Mesenteric fat pad (tissue), 1 donor: ENCODE results near the gene C1QTNF2. TPM values are rescaled to one million over a fixed set of nuclear protein-coding genes. Genes with fewer than 3 reads are reported as not detected.
"Not testable (repeated sequence)": the region's sequence is repeated elsewhere in the genome, so short reads cannot be mapped to it uniquely, and the experiment has no call there.

Experiments used
- DNase-seq: peaks from one replicate; pipeline ENCODE4 v3.0.0-alpha.2; 2020; ENCODE audit warnings: low spot score
- total RNA-seq: library from RNA; stranded (reverse); fragmentation: NEBNext Ultra II Directional; extraction: Animal tissue kit (Norgen Biotek cat#: 25700); gene quantifications from one replicate; pipeline ENCODE4 v1.2.1, GENCODE V29; 2021
- donor health status: DM: yes; HTN: yes; CAD: no.

Gene C1QTNF2
- total RNA-seq, 1 donor from 2014 or later = 0.64 TPM

DNA sequence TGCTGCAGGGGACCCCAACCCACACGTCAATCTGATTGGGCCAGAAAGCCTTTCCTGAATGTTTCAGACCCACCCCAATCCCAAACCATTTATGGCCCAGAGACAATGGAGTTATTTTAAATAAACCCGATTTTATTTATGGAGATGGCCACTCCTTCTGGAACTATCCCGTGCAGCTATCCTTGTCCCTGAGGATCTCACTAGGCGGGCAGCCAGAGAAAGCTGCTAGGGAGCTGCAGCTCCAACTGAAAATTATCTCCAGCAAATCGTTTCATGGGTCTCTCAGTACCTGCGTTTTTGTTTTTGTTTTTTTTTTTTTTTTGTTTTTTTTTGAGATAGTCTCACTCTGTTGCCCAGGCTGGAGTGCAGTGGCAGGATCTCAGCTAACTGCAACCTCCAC, 23.0 kb downstream of the C1QTNF2 start:
- no peak for DNase-seq

DNA sequence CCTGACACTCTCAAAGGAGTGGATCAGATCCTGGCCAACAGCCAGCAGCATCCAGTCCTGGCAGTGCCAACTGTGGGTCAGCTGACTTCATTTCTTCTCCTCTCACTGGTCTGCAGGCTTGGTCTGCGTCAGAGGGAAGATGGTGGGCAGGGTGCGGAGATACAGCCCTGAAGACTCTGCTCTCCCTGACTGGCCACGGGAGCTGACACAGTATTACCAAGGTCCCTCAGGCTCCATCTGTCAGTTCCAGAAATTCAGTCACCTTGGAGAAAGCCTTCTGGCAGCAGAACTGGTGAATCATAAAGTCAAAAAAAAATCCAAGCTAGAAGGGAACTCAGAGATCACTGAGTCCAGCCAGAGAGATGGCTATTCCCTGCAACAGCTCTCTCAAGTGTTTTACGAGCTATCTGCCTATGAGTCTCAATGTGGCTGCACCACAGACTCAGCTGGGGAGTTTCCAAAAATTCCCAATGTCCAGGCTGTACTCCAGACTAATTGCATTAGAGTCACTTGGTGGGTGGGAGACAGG, 27.9 kb downstream of the C1QTNF2 start:
- no peak for DNase-seq

DNA sequence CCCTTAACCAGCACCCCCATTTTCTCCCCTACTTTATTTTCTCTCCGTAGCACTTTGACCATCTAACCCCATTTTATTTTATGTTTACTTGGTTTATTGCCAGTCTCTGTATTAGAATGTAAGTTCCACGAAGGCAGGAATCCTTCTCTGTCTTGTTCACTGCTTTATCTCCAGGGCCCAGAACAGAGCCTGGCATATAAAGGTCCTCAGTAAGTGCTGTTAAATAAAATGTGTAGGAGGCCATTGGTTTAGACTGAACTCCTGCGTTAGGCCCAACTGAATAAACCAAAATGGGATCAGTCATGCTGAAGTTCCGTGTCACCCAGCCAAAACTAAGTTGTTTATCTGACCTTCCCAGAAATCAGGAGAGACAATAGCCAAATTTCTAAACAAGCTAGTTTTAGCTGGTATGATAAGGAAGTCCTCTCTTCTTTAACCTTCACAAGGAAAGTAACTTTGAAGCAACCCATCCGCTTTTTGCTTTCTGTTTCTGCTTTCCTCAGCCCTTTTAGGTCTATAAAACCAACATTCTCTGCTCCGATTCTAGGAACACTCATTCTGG, 29.0 kb downstream of the C1QTNF2 start:
- DNase-seq = no peak

DNA sequence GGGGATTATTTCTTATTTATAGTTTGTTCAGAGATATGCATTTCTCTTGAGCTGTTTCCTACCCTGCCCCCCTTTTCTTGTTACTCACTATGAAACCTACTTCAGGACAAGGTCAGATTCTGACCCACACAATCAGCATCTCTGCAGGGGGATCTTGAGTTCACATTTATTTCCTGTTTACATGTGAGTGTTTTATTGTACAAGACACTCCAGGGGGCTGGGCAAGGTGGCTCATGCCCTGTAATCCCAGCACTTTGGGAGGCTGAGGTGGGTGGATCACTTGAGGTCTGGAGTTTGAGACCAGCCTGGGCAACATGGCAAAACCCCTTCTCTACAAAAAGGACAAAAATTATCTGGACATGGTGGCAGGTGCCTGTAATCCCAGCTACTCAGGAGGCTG, 29.9 kb downstream of the C1QTNF2 start:
- not testable (repeated sequence) for DNase-seq

DNA sequence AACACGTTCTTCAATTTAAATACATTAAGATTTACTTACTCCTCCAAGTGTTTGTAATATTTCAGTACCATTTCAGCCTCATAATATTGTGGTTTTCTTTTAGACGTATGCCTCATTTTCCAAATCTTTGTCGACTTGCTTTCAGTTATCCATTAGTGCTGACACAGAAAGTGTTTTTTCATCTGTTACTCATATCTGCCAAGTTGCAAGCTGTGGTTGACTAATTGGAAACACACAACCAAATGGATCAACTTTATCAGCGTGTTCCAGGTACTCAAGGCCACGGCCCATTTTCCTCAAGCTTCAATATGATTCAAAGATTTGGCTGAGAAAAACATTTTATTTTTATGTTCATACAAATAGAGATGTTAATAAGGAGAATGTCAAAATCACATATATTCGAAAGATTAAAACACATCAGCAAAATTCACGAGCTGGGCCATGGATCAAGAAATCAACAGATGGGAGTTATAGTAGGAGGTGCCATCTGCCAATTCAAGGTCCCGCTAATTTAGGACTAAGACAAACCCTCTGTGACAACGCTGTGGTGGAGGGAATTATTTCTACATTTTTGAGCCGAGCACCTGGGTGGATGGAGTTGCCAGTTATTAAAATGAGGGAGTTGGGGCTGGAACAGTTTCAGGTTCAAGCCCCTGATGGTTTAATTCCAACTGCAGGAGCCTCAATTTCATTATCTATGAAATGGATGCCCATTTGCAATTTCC, 30.9 kb downstream of the C1QTNF2 start:
- DNase-seq = no peak

DNA sequence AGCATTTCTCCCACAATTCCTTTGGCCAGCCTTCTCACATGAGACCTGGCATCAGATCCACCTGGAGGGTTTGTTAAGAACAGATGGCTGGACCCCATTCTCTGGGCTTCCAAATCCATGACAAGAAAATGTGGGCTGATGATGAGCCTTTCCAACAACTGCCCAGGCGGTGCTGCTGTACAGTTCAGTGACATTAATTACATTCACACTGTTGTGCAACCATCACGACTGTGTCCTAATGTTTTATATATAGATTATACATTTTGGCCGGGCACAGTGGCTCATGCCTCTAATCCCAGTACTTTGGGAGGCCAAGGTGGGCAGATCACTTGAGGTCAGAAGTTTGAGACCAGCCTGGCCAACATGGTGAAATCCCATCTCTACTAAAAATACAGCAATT, 35.7 kb downstream of the C1QTNF2 start:
- not testable (repeated sequence) for DNase-seq

DNA sequence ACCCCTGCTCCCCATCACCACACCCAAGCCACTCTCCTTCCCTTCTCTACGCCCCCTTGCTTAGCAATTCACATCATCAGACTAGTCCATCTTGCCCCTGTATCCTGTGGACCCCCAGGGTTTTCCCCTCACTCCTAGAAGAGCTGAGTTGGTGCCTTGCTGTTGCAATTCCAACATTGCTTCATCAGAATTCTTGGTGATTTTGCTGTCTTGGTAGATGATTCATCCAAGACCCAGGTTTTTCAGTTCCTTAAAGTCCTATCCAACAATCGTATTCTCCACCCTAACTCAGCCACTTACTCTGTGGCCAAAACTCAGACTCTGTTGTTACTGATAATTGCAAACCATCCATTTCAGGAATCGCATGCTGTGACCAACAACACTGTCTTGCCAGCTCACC, 36.7 kb downstream of the C1QTNF2 start:
- DNase-seq = no peak

DNA sequence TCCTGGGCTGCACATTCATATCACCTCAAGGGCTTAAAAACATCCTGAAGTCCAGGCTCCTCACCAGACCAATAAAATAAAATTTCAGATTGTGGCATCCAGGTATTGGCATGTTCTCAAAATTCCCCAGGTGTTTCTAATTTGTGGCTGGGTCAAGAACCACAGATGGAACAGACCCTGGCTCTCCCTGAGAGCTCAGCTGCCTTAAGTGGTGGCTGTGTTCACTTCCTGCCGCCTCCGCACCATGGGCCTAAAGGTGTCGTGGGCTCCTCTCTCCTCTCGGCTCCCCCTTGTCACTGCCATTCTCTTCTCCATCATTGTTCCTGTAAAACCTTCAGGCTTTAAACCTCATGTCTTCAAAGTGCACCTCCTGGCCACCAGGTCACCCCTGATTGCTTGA, 40.2 kb downstream of the C1QTNF2 start:
- DNase-seq = no peak

DNA sequence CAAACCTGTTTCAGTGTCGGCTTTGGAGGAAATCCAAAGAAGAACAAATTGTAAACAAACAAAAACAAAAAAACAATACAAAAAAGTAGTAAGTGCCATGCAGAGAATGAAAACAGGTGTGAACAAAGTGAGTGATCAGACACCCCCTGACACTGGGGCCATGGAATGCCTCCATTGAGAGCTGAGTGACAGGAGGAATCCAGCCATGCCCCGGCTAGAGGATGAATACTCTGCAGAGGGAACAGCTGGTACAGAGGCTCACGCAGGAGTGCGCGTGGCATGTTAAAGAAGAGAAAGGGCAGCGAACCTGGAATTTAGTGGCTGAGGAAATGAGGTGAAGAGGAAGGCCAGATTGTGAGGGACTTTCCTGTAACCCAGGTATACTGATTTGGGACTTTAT, 42.6 kb downstream of the C1QTNF2 start:
- no peak for DNase-seq

DNA sequence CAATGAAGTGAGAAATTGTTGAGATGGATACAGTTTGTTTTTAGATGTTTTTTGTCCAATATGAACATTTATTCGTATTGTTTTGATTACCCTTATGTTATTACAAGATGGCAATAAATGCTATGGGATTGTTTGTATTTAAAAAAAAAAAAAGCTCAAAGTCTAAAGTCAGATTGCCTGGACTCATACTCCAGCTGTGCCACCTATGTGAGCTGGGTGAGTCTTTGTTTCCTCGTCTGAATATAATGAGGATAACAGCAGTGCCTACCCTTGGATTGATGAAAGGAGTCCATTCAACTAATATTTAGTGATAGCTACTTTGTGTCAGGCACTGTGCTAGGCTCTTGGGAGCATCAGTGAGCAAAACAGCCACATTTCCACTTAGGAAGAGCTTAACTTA, 43.4 kb downstream of the C1QTNF2 start:
- DNase-seq = no peak

DNA sequence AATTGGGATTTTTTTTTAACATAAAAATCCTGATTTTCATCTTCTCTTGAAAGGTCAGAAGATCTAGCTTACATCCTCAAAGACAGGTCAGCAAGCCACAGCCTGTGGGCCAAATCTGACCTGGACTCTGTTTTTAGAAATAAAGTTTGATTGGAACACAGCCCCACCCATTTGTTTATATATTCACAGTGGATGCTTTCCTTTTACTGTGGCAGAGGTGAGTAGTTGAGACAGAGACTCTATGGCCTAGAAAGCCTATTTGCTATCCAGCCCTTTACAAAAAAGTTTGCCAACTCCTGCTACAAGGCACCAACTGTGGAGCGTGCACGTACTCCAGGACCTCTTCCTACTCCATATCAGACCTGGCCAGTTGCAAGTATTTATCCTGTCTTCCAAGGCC, 44.7 kb downstream of the C1QTNF2 start:
- no peak for DNase-seq

DNA sequence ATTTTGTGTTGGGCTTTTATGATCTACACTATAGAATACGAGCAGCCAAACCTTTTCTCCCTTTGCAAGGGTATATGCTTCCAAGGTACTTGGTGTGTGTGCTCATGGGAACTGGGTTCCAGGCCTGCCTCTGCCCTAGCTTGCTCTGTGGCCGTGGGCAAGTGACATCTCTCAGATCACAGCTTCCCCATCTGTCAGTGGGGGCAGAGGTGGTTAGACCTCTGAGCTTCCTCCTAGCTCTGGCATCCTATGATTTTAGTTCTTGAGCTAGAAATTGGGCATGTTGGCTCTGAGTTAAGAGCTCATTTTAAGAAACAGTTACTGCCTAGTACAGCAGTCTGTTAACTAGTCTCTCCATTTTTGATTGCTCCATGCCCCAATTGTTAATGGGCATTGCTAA, 45.5 kb downstream of the C1QTNF2 start:
- no peak for DNase-seq

DNA sequence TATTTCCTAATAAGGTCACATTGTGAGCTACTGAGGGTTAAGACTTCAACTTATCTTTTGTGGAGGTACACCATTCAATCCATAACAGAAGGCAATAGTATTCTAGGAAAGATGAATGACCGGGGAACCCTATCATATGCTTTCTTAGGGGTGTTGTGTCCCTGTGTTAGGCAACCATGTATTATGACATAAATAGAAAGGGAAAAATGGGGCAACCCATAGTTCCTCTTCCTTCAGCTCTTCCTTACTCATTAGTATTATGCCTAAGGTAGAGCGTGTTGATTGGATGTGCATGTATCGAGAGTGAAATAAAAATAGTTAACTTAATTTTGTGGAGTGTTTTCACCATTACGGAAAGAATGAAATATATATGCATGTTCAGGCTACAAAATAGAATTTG, 52.0 kb downstream of the C1QTNF2 start:
- no peak for DNase-seq

DNA sequence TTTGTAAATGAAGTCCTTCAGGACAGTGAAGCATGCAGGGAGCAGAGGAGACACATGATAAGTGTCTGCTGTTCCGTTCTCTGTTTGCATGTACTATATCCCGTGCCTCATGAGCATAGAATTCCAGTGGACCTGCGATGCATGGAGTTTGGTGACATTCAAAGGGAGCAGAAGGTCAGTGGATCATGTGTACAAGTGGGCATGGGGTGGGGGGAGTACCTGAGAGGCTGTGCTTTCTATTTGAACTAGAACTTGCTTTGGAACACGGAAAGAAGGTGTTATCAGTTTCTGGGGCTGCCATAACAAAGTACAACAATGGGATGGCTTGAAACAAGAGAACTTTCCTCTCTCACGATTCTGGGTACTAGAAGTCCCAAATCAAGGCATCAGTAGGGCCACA, 53.0 kb downstream of the C1QTNF2 start:
- DNase-seq = no peak

DNA sequence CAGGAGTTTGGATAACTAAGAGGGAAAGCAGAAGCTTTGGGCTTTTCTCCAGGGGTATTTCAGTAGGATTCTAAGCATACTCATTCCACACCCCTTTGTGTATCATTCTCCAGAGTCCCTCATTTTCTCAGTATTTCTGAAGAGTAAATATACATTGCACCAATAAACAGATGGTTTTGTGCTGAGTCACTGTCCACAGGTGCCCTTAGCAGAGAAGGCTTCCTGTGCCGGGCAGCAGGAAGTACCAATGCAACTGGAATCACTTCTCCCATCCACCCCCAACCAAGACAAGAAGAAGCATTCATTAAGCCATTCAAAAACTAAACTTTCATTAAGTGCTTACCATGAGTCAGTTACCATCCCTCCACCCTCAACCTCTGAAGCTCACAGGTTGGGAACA, 54.5 kb downstream of the C1QTNF2 start:
- no peak for DNase-seq

DNA sequence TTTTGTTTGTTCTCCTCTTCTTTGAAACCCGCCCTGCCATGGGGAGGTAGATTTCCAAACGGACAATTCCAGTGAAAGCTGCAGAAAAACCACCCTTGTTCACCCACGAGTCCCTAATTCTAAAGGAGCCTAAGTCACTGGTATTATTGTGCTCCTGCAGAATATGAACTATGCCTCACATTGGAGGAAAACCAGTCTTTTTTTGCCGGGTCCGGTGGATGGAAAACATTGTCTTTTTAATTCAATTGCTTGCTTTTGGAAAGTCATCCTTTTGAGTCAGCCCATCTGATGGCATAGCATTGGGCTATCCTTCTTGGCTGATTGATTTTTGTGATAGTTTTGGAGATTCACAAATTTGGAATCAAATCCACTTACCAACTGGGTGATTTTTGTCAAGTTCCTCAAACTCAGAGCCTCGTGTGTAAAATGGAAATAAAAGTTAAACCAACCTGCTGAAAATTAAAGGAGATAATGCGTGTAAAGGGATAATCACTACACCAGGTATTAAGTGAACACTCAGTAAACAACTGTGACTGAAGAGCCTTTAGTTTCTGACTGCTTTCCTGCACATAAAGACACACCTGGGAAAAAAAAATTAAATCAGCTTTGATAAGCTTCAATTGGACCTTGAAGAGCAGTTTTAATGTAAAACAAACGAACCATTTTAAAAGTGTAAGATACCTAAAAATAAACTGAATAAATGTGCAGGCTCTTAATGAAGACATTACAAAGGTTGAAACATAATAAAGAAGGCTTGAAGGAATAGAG, 57.3 kb downstream of the C1QTNF2 start:
- DNase-seq = no peak

DNA sequence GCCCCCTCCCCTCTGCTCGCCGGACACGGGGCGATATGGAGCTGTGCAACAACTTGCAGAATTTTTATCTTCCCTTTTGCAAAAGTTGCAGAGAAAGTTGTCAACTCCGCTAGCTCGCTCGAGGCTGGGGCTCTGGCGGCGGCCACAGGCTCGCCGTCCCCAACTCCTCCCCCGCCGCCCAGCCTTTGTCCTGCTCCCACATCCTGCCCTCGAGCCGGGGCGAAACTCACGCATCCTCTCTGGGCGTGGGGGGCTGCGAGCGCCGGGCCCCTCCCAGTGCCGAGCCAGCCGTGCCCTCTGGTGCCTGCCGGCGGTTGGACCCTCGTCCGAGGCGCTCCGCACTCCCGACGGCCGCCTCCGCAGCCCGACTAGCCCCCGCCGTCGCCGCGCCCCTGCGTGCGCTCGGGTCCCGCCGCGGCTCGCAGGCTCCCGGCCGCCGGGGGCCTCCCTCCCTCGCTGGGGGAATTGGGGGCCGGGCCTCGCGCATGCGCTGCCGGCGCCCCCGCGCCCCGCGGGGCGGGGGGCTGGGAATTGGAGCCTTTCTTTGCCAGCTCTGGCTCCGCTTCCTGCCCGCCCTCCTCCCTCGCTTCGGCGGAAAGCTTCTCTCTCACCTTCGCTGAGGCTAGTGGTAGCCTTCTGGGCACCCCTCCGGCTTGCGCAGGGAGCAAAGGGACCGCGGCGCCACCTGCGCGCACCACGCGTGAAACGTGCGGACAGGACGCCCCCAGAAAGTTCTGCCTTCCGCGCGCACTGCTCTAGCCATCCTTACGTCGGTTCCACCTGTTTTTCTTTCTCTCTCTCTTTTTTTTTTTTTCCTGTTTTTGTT, 58.1 kb downstream of the C1QTNF2 start, which contains the start of gene CCNJL:
CCNJL (minus strand) TSS at position 431 of the 826 bp plus-strand sequence. CDS start 641 bp downstream, outside the sequence.
- no peak for DNase-seq

DNA sequence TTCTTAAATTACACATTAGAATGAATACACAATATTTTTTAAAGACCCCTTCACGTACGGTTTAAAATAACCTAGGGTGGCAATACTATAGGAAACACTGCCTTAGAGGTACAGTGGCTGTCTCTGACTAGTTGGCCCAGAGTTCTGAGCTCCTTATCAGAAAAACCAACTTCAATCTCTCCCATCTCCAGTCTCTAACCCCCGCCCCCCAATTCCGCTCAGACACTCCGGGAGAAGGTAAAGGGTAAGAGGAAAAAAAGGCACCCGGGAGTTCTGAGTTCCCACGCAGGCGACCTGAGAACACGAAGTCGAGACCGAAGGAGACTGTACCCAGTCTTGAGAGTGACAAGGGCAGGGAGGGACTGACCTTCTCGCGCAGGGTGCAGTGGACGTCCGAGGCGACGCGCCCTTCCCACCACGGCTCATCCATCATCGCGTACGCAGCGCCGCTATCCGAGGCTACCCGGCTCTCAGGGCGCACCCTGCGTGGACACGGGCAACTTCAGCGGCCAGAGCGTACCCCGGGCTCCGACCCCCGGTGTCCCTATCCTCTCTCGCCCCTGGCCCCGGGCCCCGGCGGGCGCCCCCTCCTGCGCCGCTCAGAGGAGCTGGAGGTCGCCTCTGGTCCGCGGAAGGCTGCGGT, 58.8 kb downstream of the C1QTNF2 start:
- DNase-seq = no peak

DNA sequence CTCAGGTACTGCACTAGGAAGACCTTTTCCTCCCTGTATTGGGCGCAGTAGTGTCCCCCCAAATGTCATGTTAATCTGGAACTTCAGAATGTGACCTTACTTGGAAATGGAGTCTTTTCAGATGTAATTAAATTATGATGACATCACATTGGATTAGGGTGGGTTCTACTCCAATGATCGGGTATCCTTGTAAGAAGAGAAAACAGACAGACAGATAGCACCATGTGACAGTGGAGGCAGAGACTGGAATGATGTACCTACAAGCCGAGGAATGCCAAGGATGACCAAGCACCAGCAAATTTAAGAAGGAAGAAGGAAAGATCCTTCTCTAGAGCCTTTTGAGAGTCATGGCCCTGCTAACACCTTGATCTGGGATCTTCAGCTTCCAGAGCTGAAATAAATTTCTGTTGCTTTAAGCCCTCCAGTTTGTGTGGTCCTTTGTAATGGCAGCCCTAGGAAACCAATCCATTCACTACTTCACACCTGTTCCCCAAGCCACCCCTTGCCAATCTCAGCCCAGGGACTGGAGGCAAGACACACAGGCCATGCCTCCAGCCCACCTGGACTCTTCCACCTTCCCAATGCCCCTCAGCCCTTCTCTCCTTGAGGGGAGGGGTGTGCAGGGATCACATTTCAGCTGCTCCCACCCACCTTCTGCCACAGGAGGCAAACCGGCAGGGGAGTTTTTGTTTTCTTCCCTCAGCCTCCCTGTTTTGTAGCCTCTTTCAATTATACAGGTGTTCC, 59.7 kb downstream of the C1QTNF2 start:
- DNase-seq = peak; percentile 5

DNA sequence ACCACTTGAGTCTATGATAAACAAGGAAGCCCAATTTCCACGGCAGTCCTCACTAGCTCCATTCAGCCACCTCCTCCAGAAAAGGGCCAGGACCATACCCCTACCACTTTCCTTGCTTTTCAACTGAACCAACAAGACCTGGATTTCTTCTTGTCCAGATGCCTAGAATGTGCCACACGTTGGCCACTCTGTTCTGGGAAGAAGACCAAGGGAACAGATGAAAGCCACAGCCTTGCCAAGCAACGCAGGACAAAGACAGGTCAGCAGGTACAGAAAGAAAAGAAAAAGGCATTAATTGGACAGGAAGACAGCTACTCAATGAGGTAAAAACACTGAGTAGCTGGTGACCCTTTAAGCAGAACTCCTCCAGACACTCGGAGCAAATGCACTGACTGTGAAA, 60.3 kb downstream of the C1QTNF2 start:
- DNase-seq = no peak
